H54 (cell line): ENCODE measurements around the gene TIMM8B.
"Not testable (repeated sequence)": the region's sequence is repeated elsewhere in the genome, so short reads cannot be mapped to it uniquely, and the experiment has no call there.

ENCODE experiments used
- DNase-seq: peaks from one replicate; pipeline ENCODE4 v3.0.0; 2011; ENCODE audit warnings: low spot score, mixed read lengths; ENCODE audit not compliant: insufficient read length
- FAIRE-seq: peaks from 3 replicates; lab custom pipeline; 2011; peaks lifted over from hg19 to GRCh38; lab: Jason Lieb, UNC
- POLR2A ChIP-seq: IDR thresholded peaks from 2 replicates; pipeline ENCODE4 v1.6.1; 2011; ENCODE audit warnings: low read depth, mild to moderate bottlenecking, low read length

TIMM8B gene

GRCh38 chr11:112103446-112103845 lies 16.9 kb upstream of the TIMM8B start:
- DNase-seq (no peak), FAIRE-seq (no peak)
- no peak for TF ChIP-seq POLR2A

GRCh38 chr11:112100462-112100861 lies 13.9 kb upstream of the TIMM8B start:
- FAIRE-seq (no peak), DNase-seq (no peak)
- no peak for TF ChIP-seq POLR2A

- no peak for TF ChIP-seq POLR2A
- FAIRE-seq (no peak), DNase-seq (no peak)
These were observed 11.4 kb upstream of the TIMM8B start for GRCh38 chr11:112097734-112098528.

- TF ChIP-seq POLR2A = no peak
- DNase-seq = no peak
- FAIRE-seq = no peak
These were observed 9.6 kb upstream of the TIMM8B start for GRCh38 chr11:112096194-112096593.

- FAIRE-seq = not testable (repeated sequence)
These were observed 8.7 kb upstream of the TIMM8B start for GRCh38 chr11:112095302-112095701.

GRCh38 chr11:112087212-112087611 lies 656 bp upstream of the TIMM8B start:
- no peak for TF ChIP-seq POLR2A
- no peak for DNase-seq
- no peak for FAIRE-seq

More at GRCh38 chr11:112095302-112095701, 8.7 kb upstream of the TIMM8B start:
- DNase-seq = not testable (repeated sequence)

- DNase-seq (no peak), FAIRE-seq (no peak)
- no peak for TF ChIP-seq POLR2A
These were observed 634 bp downstream of the TIMM8B start for GRCh38 chr11:112085822-112086421.

- FAIRE-seq (peak; percentile 80), DNase-seq (no peak)
- no peak for TF ChIP-seq POLR2A
These were observed 3.8 kb downstream of the TIMM8B start for GRCh38 chr11:112082729-112083128.

GRCh38 chr11:112073941-112074811 lies 12.4 kb downstream of the TIMM8B start, which contains the start of the genes NKAPD1 and PIH1D2:
NKAPD1 (plus strand) TSS chr11:112074299; CDS start chr11:112075575, 1,276 bp downstream.
PIH1D2 (minus strand) TSS chr11:112074017; CDS start chr11:112073174, 843 bp downstream.
- FAIRE-seq = no peak
- TF ChIP-seq POLR2A = peak; percentile 39; the same call in 1 of the 2 replicates
- DNase-seq = peak; percentile 42

GRCh38 chr11:112062923-112063322 lies 23.6 kb downstream of the TIMM8B start:
- no peak for DNase-seq
- no peak for FAIRE-seq
- TF ChIP-seq POLR2A = no peak

GRCh38 chr11:112058103-112058502 lies 28.5 kb downstream of the TIMM8B start:
- no peak for FAIRE-seq
- no peak for TF ChIP-seq POLR2A
- no peak for DNase-seq

- no peak for TF ChIP-seq POLR2A
- DNase-seq (no peak), FAIRE-seq (no peak)
These were observed 29.4 kb downstream of the TIMM8B start for GRCh38 chr11:112057170-112057569.

- TF ChIP-seq POLR2A = no peak
- DNase-seq = no peak
- FAIRE-seq = no peak
These were observed 34.8 kb downstream of the TIMM8B start for GRCh38 chr11:112051768-112052167.

- no peak for TF ChIP-seq POLR2A
- FAIRE-seq (no peak), DNase-seq (no peak)
These were observed 35.8 kb downstream of the TIMM8B start for GRCh38 chr11:112050721-112051120.

- FAIRE-seq = no peak
- no peak for TF ChIP-seq POLR2A
These were observed 36.8 kb downstream of the TIMM8B start for GRCh38 chr11:112049777-112050176.

GRCh38 chr11:112048256-112048655 lies 38.3 kb downstream of the TIMM8B start:
- FAIRE-seq, DNase-seq: not testable (repeated sequence)

More at GRCh38 chr11:112049777-112050176, 36.8 kb downstream of the TIMM8B start:
- no peak for DNase-seq

- FAIRE-seq, DNase-seq: not testable (repeated sequence)
These were observed 39.9 kb downstream of the TIMM8B start for GRCh38 chr11:112046647-112047046.
